ENCODE data around the gene APC. TPM values are rescaled to one million over a fixed set of nuclear protein-coding genes. Genes with fewer than 3 reads are reported as not detected.
"Not testable (repeated sequence)": the region's sequence is repeated elsewhere in the genome, so short reads cannot be mapped to it uniquely, and the experiment has no call there.

APC gene
- total RNA-seq, 1 experiment from 2014 or later, result 47.6 TPM

DNA sequence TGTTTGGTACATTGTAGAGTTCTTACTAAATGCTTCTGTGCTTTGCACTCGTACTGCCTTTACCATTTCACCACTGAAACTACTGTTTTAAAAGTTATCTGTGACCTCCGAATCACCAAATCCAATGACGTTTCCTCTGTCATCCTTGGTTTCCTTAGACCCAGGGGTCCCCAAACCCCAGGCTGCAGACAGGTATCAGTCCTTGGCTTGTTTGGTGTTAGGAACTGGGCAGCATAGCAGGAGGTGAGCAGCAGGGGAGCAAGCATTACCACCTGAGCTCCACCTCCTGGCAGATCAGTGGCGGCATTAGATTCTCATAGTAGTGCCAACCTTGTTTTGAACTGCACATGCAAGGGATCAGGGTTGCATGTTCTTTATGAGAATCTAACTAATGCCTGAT is 26.8 kb upstream of the APC start:
- intact Hi-C loops (cut with micrococcal nuclease; ENCODE audit: unreplicated experiment), result no loop called here
- Mint-ChIP-seq H3K9me3 (ENCODE audit: low read depth, unreplicated experiment) (no peaks in the 10 kb centered on the region), H3K27ac (ENCODE audit: unreplicated experiment) (no peak overlapping the region), H3K27me3 (ENCODE audit: unreplicated experiment) (no peaks in the 10 kb centered on the region), H3K36me3 (ENCODE audit: insufficient read depth, unreplicated experiment) (peaks cover 19% of the 10 kb centered on the region), H3K4me1 (ENCODE audit: low read depth, unreplicated experiment) (peaks cover 33% of the 10 kb centered on the region), H3K4me3 (ENCODE audit: low read depth, unreplicated experiment) (no peak overlapping the region)
- CTCF ChIA-PET, result no interaction called here
- TF ChIP-seq, protein P1, sequence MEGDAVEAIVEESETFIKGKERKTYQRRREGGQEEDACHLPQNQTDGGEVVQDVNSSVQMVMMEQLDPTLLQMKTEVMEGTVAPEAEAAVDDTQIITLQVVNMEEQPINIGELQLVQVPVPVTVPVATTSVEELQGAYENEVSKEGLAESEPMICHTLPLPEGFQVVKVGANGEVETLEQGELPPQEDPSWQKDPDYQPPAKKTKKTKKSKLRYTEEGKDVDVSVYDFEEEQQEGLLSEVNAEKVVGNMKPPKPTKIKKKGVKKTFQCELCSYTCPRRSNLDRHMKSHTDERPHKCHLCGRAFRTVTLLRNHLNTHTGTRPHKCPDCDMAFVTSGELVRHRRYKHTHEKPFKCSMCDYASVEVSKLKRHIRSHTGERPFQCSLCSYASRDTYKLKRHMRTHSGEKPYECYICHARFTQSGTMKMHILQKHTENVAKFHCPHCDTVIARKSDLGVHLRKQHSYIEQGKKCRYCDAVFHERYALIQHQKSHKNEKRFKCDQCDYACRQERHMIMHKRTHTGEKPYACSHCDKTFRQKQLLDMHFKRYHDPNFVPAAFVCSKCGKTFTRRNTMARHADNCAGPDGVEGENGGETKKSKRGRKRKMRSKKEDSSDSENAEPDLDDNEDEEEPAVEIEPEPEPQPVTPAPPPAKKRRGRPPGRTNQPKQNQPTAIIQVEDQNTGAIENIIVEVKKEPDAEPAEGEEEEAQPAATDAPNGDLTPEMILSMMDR (IDR thresholded peaks at IDR 0.05; ENCODE audit: unreplicated experiment), result no peak
- no TSS peak for BruUV-seq (replicated peaks)
- DNase-seq, result no peak

DNA sequence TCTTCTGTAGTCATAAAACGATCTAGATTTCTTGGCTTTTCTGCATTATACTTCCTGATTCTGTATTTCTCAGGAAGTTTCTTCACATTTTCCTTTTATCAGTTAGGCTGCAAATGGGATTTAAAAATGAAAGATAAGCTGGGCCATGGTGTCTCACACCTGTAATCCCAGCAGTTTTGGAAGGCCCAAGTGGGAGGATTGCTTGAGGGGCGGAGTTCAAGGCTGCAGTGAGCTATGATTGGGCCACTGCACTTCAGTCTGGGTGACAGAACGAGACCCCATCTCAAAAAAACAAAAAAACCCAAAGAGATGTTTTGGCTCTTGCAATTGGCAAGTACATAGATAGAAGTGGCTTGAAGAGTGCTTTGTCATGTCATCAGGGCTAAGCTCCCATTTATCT is 26.2 kb upstream of the APC start:
- Mint-ChIP-seq H3K36me3 (ENCODE audit: insufficient read depth, unreplicated experiment) (peaks cover 19% of the 10 kb centered on the region), H3K27ac (ENCODE audit: unreplicated experiment) (no peak overlapping the region), H3K4me1 (ENCODE audit: low read depth, unreplicated experiment) (peaks cover 29% of the 10 kb centered on the region), H3K4me3 (ENCODE audit: low read depth, unreplicated experiment) (no peak overlapping the region), H3K9me3 (ENCODE audit: low read depth, unreplicated experiment) (no peaks in the 10 kb centered on the region), H3K27me3 (ENCODE audit: unreplicated experiment) (no peaks in the 10 kb centered on the region)
- TF ChIP-seq, protein P1 (IDR thresholded peaks at IDR 0.05; ENCODE audit: unreplicated experiment), result no peak
- BruUV-seq (replicated peaks), result no TSS peak
- no peak for DNase-seq
- CTCF ChIA-PET, result no interaction called here
- intact Hi-C loops (cut with micrococcal nuclease; ENCODE audit: unreplicated experiment), result no loop called here

DNA sequence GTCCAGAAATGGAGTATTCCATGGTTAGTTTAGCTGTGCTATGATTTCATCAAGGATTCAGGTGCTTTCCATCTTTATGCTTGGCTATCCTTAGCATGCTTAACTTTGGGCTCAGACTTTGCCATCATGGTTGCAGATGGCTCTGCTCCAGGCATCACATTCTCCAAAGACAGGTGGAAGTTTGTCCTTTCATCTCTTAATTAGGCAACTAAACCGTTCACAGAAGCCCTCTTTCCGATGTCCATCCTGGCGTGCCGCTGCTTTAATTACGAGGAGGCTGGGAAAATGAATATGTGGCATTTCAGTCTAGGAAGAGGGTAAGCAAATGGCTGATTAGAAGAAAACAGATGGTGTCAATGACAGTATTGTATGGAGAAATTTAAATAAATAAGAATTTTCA is 24.5 kb upstream of the APC start:
- no peaks in the 10 kb centered on the region for H3K9me3 Mint-ChIP-seq (ENCODE audit: low read depth, unreplicated experiment)
- TF ChIP-seq, protein P1 (IDR thresholded peaks at IDR 0.05; ENCODE audit: unreplicated experiment), result no peak
- intact Hi-C loops (cut with micrococcal nuclease; ENCODE audit: unreplicated experiment), result no loop called here

DNA sequence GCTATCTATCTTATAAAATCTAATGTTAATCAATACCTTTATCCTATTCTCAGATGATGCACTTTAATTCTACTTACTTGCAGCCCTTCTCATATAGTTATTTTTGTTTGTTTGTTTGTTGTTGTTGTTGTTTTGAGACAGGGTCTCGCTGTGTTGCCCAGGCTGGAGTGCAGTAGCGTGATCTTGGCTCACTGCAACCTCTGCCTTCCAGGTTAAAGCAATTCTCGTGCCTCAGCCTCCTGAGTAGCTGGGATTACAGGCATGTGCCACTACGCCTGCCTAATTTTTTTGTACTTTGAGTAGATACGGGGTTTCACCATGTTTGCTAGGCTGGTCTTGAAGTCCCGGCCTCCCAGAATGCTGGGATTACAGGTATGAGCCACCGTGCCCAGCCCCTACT is 20.8 kb upstream of the APC start:
- H3K36me3 Mint-ChIP-seq (ENCODE audit: insufficient read depth, unreplicated experiment); DNase-seq; CTCF ChIA-PET; H3K4me3 Mint-ChIP-seq (ENCODE audit: low read depth, unreplicated experiment); H3K27me3 Mint-ChIP-seq (ENCODE audit: unreplicated experiment); H3K27ac Mint-ChIP-seq (ENCODE audit: unreplicated experiment); intact Hi-C loops (cut with micrococcal nuclease; ENCODE audit: unreplicated experiment); H3K9me3 Mint-ChIP-seq (ENCODE audit: low read depth, unreplicated experiment); BruUV-seq (replicated peaks); H3K4me1 Mint-ChIP-seq (ENCODE audit: low read depth, unreplicated experiment): not testable (repeated sequence)

More for the DNA sequence above, 24.5 kb upstream of the APC start:
- H3K27ac Mint-ChIP-seq (ENCODE audit: unreplicated experiment), result no peak overlapping the region
- DNase-seq, result no peak
- CTCF ChIA-PET, result no interaction called here
- peaks cover 21% of the 10 kb centered on the region for H3K4me1 Mint-ChIP-seq (ENCODE audit: low read depth, unreplicated experiment)
- H3K4me3 Mint-ChIP-seq (ENCODE audit: low read depth, unreplicated experiment), result no peak overlapping the region
- peaks cover 4% of the 10 kb centered on the region for H3K36me3 Mint-ChIP-seq (ENCODE audit: insufficient read depth, unreplicated experiment)
- no peaks in the 10 kb centered on the region for H3K27me3 Mint-ChIP-seq (ENCODE audit: unreplicated experiment)
- no TSS peak for BruUV-seq (replicated peaks)

DNA sequence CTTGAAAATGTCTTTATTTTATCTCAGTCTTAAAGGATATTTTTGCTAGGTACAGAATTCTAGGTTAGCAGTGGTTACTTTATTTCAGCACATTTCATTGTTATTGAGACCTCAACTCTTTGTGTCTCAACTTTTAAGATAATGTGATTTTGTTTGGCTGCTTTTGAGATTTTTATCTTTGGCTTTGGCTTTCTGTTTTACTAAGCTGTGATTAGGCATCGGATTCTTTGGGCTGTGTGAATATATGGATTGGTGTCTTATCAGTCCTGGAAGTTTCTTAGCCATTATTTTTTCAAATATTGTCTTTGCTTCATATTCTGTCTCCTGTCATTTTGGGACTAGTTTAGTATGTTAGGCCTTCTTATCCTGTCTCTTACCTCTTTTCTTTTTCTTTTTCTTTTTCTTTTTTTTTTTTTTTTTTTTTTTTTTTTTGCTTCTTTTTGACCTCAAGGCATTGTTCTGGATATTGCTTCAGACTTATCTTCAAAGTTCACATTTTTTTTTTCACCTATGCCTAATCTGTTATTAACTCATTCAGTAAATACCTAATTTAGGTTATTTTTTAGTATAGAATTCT is 20.1 kb upstream of the APC start:
- CTCF ChIA-PET, result no interaction called here

More for the DNA sequence above, 20.1 kb upstream of the APC start:
- no peak overlapping the region for H3K4me3 Mint-ChIP-seq (ENCODE audit: low read depth, unreplicated experiment)
- no peaks in the 10 kb centered on the region for H3K27me3 Mint-ChIP-seq (ENCODE audit: unreplicated experiment)
- no peak for DNase-seq
- BruUV-seq (replicated peaks), result no TSS peak
- no peaks in the 10 kb centered on the region for H3K9me3 Mint-ChIP-seq (ENCODE audit: low read depth, unreplicated experiment)
- no peak overlapping the region for H3K27ac Mint-ChIP-seq (ENCODE audit: unreplicated experiment)
- intact Hi-C loops (cut with micrococcal nuclease; ENCODE audit: unreplicated experiment), result no loop called here
- no peaks in the 10 kb centered on the region for H3K36me3 Mint-ChIP-seq (ENCODE audit: insufficient read depth, unreplicated experiment)
- TF ChIP-seq, protein P1 (IDR thresholded peaks at IDR 0.05; ENCODE audit: unreplicated experiment), result no peak
- no peaks in the 10 kb centered on the region for H3K4me1 Mint-ChIP-seq (ENCODE audit: low read depth, unreplicated experiment)
